MM.1S (cell line): ENCODE results near the gene TCERG1L.

Experiments
- DNase-seq: peaks from one replicate; pipeline ENCODE4 v3.0.0-alpha.2; 2015
- H2AFZ ChIP-seq: fragments of 300-600 bp; sonication (generic); 2 replicates; pipeline ENCODE4 v1.6.0; 2016; ENCODE audit warnings: antibody characterized with exemption, low read length
- H3F3A ChIP-seq: fragments of 300-600 bp; sonication (generic); 2 replicates; pipeline ENCODE4 v1.6.1; 2016; ENCODE audit warnings: mild to moderate bottlenecking, antibody characterized with exemption, low read length, moderate library complexity, mixed read lengths; ENCODE audit not compliant: insufficient read depth
- H3K27ac ChIP-seq: fragments of 300-600 bp; sonication (generic); 2 replicates; pipeline ENCODE4 v1.5.1; 2016; ENCODE audit warnings: mild to moderate bottlenecking, low read length
- H3K27me3 ChIP-seq: fragments of 300-600 bp; sonication (generic); replicated peaks from 2 replicates; pipeline ENCODE4 v1.6.0; 2016; ENCODE audit warnings: low read length; ENCODE audit not compliant: insufficient read depth
- H3K36me3 ChIP-seq: fragments of 300-600 bp; sonication (generic); replicated peaks from 2 replicates; pipeline ENCODE4 v1.6.1; 2016; ENCODE audit warnings: mild to moderate bottlenecking, low read length, mixed read lengths; ENCODE audit not compliant: insufficient read depth
- H3K4me1 ChIP-seq: fragments of 300-600 bp; sonication (generic); 2 replicates; pipeline ENCODE4 v1.6.1; 2016; ENCODE audit warnings: low read length, mixed read lengths
- H3K4me2 ChIP-seq: fragments of 300-600 bp; sonication (generic); 2 replicates; pipeline ENCODE4 v1.6.0; 2016; ENCODE audit warnings: low read depth, low read length
- H3K4me3 ChIP-seq: fragments of 300-600 bp; sonication (generic); 2 replicates; pipeline ENCODE4 v1.5.1; 2016; ENCODE audit warnings: low read length, mixed read lengths
- H3K79me2 ChIP-seq: fragments of 300-600 bp; sonication (generic); 2 replicates; pipeline ENCODE4 v1.6.1; 2016; ENCODE audit warnings: mixed run types, low read length, mixed read lengths
- H3K9ac ChIP-seq: fragments of 300-600 bp; sonication (generic); 2 replicates; pipeline ENCODE4 v1.6.1; 2016; ENCODE audit warnings: low read length, mixed read lengths
- H3K9me2 ChIP-seq: fragments of 300-600 bp; sonication (generic); replicated peaks from 2 replicates; pipeline ENCODE4 v1.6.1; 2016; ENCODE audit warnings: mild to moderate bottlenecking, low read length, mixed read lengths; ENCODE audit not compliant: insufficient read depth
- H3K9me3 ChIP-seq: fragments of 300-600 bp; sonication (generic); replicated peaks from 2 replicates; pipeline ENCODE4 v1.6.1; 2016; ENCODE audit warnings: mild to moderate bottlenecking, low read length, mixed read lengths; ENCODE audit not compliant: insufficient read depth
- H4K20me1 ChIP-seq: fragments of 300-600 bp; sonication (generic); 2 replicates; pipeline ENCODE4 v1.6.1; 2016; ENCODE audit warnings: mild to moderate bottlenecking, low read length, moderate library complexity, mixed read lengths; ENCODE audit not compliant: insufficient read depth
- CTCF ChIP-seq: fragments of 300-600 bp; sonication (generic); IDR thresholded peaks from 2 replicates; pipeline ENCODE4 v1.5.1; 2016; ENCODE audit warnings: antibody characterized with exemption, low read length, mixed read lengths
- EZH2 ChIP-seq: fragments of 300-600 bp; sonication (generic); optimal IDR thresholded peaks from 2 replicates; pipeline ENCODE3; 2017; ENCODE audit warnings: low read depth, mild to moderate bottlenecking, antibody characterized with exemption, low read length, mixed read lengths
- EZH2phosphoT487 ChIP-seq: fragments of 300-600 bp; sonication (generic); IDR thresholded peaks from 2 replicates; pipeline ENCODE4 v1.6.1; 2018; ENCODE audit warnings: antibody characterized with exemption, low read length

Gene TCERG1L

GRCh38 chr10:131058799-131059198 is 252.7 kb downstream of the TCERG1L start:
- no peak for DNase-seq

GRCh38 chr10:131056781-131057180 is 254.7 kb downstream of the TCERG1L start:
- Histone ChIP-seq H3K9ac (no peak overlapping the region), H3F3A (no peaks in the 10 kb centered on the region), H3K9me2 (no peaks in the 10 kb centered on the region), H3K27ac (no peak overlapping the region), H3K4me2 (no peak overlapping the region), H3K79me2 (no peaks in the 10 kb centered on the region), H3K4me1 (no peaks in the 10 kb centered on the region), H4K20me1 (no peaks in the 10 kb centered on the region), H3K9me3 (no peaks in the 10 kb centered on the region), H3K36me3 (no peaks in the 10 kb centered on the region), H2AFZ (no peak overlapping the region), H3K4me3 (no peak overlapping the region), H3K27me3 (no peaks in the 10 kb centered on the region)
- TF ChIP-seq EZH2phosphoT487 = no peak
- no peak for TF ChIP-seq CTCF
- TF ChIP-seq EZH2 = no peak
- no peak for DNase-seq

More at GRCh38 chr10:131058799-131059198, 252.7 kb downstream of the TCERG1L start:
- Histone ChIP-seq H3K4me2 (no peak overlapping the region), H3K79me2 (no peaks in the 10 kb centered on the region), H3K4me1 (no peaks in the 10 kb centered on the region), H2AFZ (no peak overlapping the region), H3K9me3 (no peaks in the 10 kb centered on the region), H3F3A (no peaks in the 10 kb centered on the region), H3K9me2 (no peaks in the 10 kb centered on the region), H3K27me3 (no peaks in the 10 kb centered on the region), H3K36me3 (no peaks in the 10 kb centered on the region), H3K4me3 (no peak overlapping the region), H3K27ac (no peak overlapping the region), H3K9ac (no peak overlapping the region), H4K20me1 (no peaks in the 10 kb centered on the region)
- TF ChIP-seq CTCF (no peak), EZH2 (no peak), EZH2phosphoT487 (no peak)

GRCh38 chr10:131056091-131056579 is 255.4 kb downstream of the TCERG1L start:
- no peak overlapping the region for H3K4me2 ChIP-seq
- no peaks in the 10 kb centered on the region for H4K20me1 ChIP-seq
- H3K79me2 ChIP-seq = no peaks in the 10 kb centered on the region
- no peaks in the 10 kb centered on the region for H3K4me1 ChIP-seq
- no peaks in the 10 kb centered on the region for H3F3A ChIP-seq
- no peak overlapping the region for H2AFZ ChIP-seq
- H3K27ac ChIP-seq = no peak overlapping the region
- no peak overlapping the region for H3K4me3 ChIP-seq
- no peaks in the 10 kb centered on the region for H3K9me2 ChIP-seq
- no peaks in the 10 kb centered on the region for H3K27me3 ChIP-seq
- H3K36me3 ChIP-seq = no peaks in the 10 kb centered on the region
- TF ChIP-seq CTCF (no peak), EZH2 (no peak), EZH2phosphoT487 (no peak)
- no peak overlapping the region for H3K9ac ChIP-seq
- H3K9me3 ChIP-seq = no peaks in the 10 kb centered on the region
- no peak for DNase-seq
